Breast epithelium (tissue), 4 donors: ENCODE results near the gene G6PC1. TPM values are rescaled to one million over a fixed set of nuclear protein-coding genes. Genes with fewer than 3 reads are reported as not detected.

Experiments
- DNase-seq, 2 donors: peaks; one replicate each; pipeline ENCODE4 v3.0.0-alpha.2; 2019; ENCODE audit warnings: low spot score in 2 of 2
- H3K27ac ChIP-seq, 2 donors: fragments of 200-600 bp; sonication (generic) in 1 of 2; one replicate each; pipeline ENCODE4 v1.5.1; 2016 to 2019; ENCODE audit warnings: mild to moderate bottlenecking in 1 of 2
- H3K27me3 ChIP-seq, 2 donors: fragments of 200-600 bp; sonication (generic) in 1 of 2; one replicate each; pipeline versions ENCODE4 v1.5.1 to v1.6.0; 2017 to 2019; ENCODE audit warnings: control low read depth in 1 of 2, mild to moderate bottlenecking in 1 of 2
- H3K36me3 ChIP-seq: fragments of 200-600 bp; one replicate; pipeline ENCODE4 v1.5.1; 2019
- H3K4me1 ChIP-seq, 2 donors: fragments of 200-600 bp; sonication (generic); one replicate each; pipeline ENCODE4 v1.5.1; 2016 to 2019; ENCODE audit warnings: control low read depth in 1 of 2
- H3K4me3 ChIP-seq, 3 donors: fragments of 200-600 bp; sonication (generic); 1 replicate in 2 of 3; 2 replicates in 1 of 3; pipeline ENCODE4 v1.5.1; 2016 to 2019; ENCODE audit warnings: mild to moderate bottlenecking in 3 of 3, moderate library complexity in 2 of 3
- H3K9me3 ChIP-seq, 2 donors: fragments of 200-600 bp; sonication (generic) in 1 of 2; one replicate each; pipeline ENCODE4 v1.5.1; 2016 to 2019; ENCODE audit warnings: control low read depth in 1 of 2
- POLR2A ChIP-seq: fragments of 450-650 bp; IDR thresholded peaks from one replicate; pipeline ENCODE4 v1.6.1; 2016; ENCODE audit warnings: antibody characterized with exemption, mild to moderate bottlenecking, moderate library complexity
- POLR2AphosphoS5 ChIP-seq, 3 donors: sonication (generic); formaldehyde crosslinking; IDR thresholded peaks; one replicate each; pipeline ENCODE4 v1.6.1; 2017; ENCODE audit warnings: antibody characterized with exemption in 3 of 3
- intact Hi-C: fragments of 100-400 bp; cut with DNase I; formaldehyde crosslinking; loops from one replicate; pipeline ENCODE4 v1.15.1; 2023; ENCODE audit warnings: low total_unique reads
- total RNA-seq, 3 donors: library from RNA; depleted of rRNA; stranded (reverse); fragments of >200 nt; gene quantifications; one replicate each; pipeline ENCODE4 v1.1.0, GENCODE V29; 2016
- TF ChIP-seq, protein P1 (sequence below), 3 donors: fragments of 450-650 bp; IDR thresholded peaks; one replicate each; pipeline ENCODE4 v1.5.1; 2016 to 2017; ENCODE audit warnings: antibody characterized with exemption in 3 of 3, mild to moderate bottlenecking in 3 of 3, moderate library complexity in 3 of 3

Gene G6PC1
- total RNA-seq, 3 donors from 2014 or later = not detected

DNA sequence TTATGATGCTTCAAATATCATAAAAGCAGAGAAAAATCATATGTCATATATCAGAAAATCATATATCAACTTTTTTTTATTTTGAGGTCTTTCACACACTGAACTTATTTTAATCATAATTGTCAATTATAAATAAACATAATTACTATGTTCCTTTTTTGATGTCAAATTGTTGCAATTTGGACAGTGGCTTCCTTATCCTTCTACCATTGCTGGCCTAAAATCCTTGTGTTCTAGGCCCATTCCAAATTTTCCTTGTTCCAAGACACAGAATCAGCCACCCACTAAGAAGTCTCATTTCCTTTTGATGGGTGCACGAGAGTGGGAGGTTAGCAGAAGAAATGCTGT is 28.9 kb downstream of the G6PC1 start:
- DNase-seq = no peak
- intact Hi-C loops = no loop called here
- no peaks in the 10 kb centered on the region for H3K4me1 ChIP-seq
- TF ChIP-seq POLR2A (no peak), POLR2AphosphoS5 (IDR thresholded peaks at IDR 0.05) (no peak)
- TF ChIP-seq, protein P1, sequence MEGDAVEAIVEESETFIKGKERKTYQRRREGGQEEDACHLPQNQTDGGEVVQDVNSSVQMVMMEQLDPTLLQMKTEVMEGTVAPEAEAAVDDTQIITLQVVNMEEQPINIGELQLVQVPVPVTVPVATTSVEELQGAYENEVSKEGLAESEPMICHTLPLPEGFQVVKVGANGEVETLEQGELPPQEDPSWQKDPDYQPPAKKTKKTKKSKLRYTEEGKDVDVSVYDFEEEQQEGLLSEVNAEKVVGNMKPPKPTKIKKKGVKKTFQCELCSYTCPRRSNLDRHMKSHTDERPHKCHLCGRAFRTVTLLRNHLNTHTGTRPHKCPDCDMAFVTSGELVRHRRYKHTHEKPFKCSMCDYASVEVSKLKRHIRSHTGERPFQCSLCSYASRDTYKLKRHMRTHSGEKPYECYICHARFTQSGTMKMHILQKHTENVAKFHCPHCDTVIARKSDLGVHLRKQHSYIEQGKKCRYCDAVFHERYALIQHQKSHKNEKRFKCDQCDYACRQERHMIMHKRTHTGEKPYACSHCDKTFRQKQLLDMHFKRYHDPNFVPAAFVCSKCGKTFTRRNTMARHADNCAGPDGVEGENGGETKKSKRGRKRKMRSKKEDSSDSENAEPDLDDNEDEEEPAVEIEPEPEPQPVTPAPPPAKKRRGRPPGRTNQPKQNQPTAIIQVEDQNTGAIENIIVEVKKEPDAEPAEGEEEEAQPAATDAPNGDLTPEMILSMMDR (IDR thresholded peaks at IDR 0.05) = no peak
- H3K9me3 ChIP-seq = no peaks in the 10 kb centered on the region
- no peak overlapping the region for H3K27ac ChIP-seq
- H3K4me3 ChIP-seq = no peak overlapping the region
- no peaks in the 10 kb centered on the region for H3K27me3 ChIP-seq
- no peaks in the 10 kb centered on the region for H3K36me3 ChIP-seq

DNA sequence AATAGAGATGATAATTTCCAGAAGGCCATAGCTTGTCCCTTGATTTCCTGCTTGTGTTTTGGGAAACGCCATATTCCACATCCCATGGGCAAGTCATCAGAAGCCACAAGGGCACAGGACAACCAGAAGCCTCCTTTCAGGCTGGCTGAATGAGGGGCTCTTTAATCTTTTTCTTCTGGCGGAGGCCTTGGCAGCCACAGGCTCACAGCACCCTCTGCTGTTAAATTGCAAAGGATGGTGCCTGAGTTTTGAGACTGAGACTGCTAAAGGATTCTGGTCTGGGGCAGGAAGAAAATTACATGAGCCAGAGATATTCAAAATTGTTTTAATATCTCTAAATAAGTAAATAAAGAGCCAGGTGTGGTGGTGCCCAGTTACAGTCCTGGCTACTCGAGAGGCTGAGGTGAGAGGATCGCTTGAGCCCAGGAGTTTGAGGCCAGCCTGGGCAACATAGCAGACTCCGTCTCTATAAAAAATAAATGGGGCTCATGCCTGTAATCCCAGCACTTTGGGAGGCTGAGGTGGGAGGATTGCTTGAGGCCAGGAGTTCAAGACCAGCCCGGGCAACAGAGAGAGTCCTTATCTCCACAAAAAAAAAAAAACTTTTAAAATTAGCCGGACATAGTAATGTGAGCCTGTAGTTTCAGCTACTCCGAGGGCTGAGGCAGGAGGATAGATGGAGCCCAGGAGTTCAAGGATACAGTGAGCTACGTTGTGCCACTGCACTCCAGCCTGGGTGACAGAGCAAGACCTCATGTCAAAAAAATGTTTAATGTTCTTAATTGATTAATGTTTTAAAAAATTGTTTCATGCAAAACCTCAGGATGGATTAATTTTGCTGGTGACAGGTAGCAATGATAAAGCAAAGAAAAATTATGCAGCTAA is 37.4 kb downstream of the G6PC1 start:
- Histone ChIP-seq H3K4me1 (no peaks in the 10 kb centered on the region), H3K36me3 (no peaks in the 10 kb centered on the region), H3K27me3 (no peaks in the 10 kb centered on the region), H3K4me3 (no peak overlapping the region), H3K9me3 (no peaks in the 10 kb centered on the region), H3K27ac (no peak overlapping the region)
- intact Hi-C loops = no loop called here
- no peak for DNase-seq
- TF ChIP-seq, protein P1 (IDR thresholded peaks at IDR 0.05) = peak in 1 of 3 donors; percentile 20
- no peak for TF ChIP-seq POLR2AphosphoS5 (IDR thresholded peaks at IDR 0.05)
- TF ChIP-seq POLR2A = no peak

DNA sequence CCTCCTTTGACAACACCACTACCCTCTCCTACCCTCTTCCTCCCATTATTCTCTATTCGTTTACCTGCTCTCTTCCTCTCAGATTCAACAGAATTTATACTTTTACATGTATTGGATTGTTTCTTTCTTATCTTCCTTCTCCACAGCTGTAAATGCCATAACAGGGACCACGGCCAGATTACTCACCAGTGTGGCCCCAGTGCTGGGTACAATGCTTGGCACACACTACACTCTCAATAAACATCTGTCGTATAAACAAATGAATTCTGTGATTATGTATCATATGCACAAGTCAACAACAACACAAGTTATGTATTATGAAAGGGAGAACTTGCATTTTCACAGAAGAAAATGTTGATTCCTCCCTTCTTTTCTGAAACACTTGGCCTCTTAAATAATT is 43.6 kb downstream of the G6PC1 start:
- Histone ChIP-seq H3K27ac (no peak overlapping the region), H3K9me3 (no peaks in the 10 kb centered on the region), H3K27me3 (no peaks in the 10 kb centered on the region), H3K36me3 (no peaks in the 10 kb centered on the region), H3K4me3 (no peak overlapping the region), H3K4me1 (no peaks in the 10 kb centered on the region)
- TF ChIP-seq POLR2A (no peak), POLR2AphosphoS5 (IDR thresholded peaks at IDR 0.05) (no peak)
- TF ChIP-seq, protein P1 (IDR thresholded peaks at IDR 0.05) = no peak
- intact Hi-C loops = no loop called here
- no peak for DNase-seq

DNA sequence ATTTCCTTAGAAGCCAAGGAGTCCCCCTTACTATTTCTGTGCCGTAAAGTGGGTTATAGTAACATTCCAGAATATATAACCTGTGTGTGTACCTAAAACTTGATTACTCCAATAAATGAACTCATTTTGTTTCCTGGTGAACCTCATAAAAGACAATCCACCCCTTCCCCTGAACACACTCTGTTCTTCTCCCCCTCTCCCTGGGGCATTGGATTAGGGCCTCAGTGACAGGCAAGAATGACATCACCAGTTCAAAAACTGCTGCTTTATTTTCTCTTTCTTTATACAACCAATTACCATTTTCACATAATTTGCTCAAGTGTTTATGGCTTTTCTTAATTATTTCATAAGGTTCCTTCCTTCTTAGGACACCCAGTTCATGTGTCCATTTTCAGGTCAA is 46.2 kb downstream of the G6PC1 start:
- intact Hi-C loops = no loop called here
- H3K36me3 ChIP-seq = peaks cover 4% of the 10 kb centered on the region
- no peak overlapping the region for H3K27ac ChIP-seq

More for the DNA sequence above, 46.2 kb downstream of the G6PC1 start:
- Histone ChIP-seq H3K27me3 (no peaks in the 10 kb centered on the region), H3K4me1 (no peaks in the 10 kb centered on the region), H3K4me3 (no peak overlapping the region), H3K9me3 (no peaks in the 10 kb centered on the region)
- TF ChIP-seq, protein P1 (IDR thresholded peaks at IDR 0.05) = no peak
- TF ChIP-seq POLR2AphosphoS5 (IDR thresholded peaks at IDR 0.05) (no peak), POLR2A (no peak)
- DNase-seq = no peak
